DND-41 (cell line): ENCODE data around the gene PRKAG2.

Source experiments
- ATAC-seq: fragments of 200-7000 bp; cut with Tn5 transposase; 3 replicates; pipeline ENCODE4 v1.9.1; 2021; ENCODE audit warnings: low read depth; ENCODE audit not compliant: insufficient read depth
- DNase-seq: peaks from one replicate; pipeline ENCODE4 v3.0.0-alpha.2; 2020
- H2AFZ ChIP-seq: 2 replicates; pipeline ENCODE4 v1.6.0; 2012; ENCODE audit warnings: low read depth, low read length
- H3K27ac ChIP-seq: 2 replicates; pipeline ENCODE4 v1.5.1; 2012; ENCODE audit warnings: low read length, inconsistent platforms
- H3K27me3 ChIP-seq: fragments of 200-600 bp; sonication (generic); 2 replicates; pipeline ENCODE4 v1.6.0; 2012; ENCODE audit warnings: low read length, mild to moderate bottlenecking, inconsistent platforms; ENCODE audit not compliant: insufficient read depth, poor library complexity
- H3K36me3 ChIP-seq: 2 replicates; pipeline ENCODE4 v1.5.1; 2012; ENCODE audit warnings: low read length, inconsistent platforms; ENCODE audit not compliant: insufficient read depth
- H3K4me1 ChIP-seq: 2 replicates; pipeline ENCODE4 v1.5.1; 2012; ENCODE audit warnings: mild to moderate bottlenecking, low read length; ENCODE audit not compliant: insufficient read depth
- H3K4me2 ChIP-seq: 2 replicates; pipeline ENCODE4 v1.6.0; 2012; ENCODE audit warnings: mild to moderate bottlenecking, moderate library complexity, low read length, inconsistent platforms; ENCODE audit not compliant: insufficient read depth
- H3K4me3 ChIP-seq, 2 experiments: fragments of 200-600 bp in 1 of 2; shearing (Covaris generic) in 1 of 2; 2 replicates each; pipeline ENCODE4 v1.5.1; 2012 to 2016; ENCODE audit warnings: inconsistent platforms in 2 of 2, low read length in 2 of 2, mild to moderate bottlenecking in 2 of 2, low read depth in 1 of 2, moderate library complexity in 1 of 2
- H3K79me2 ChIP-seq: 2 replicates; pipeline ENCODE4 v1.6.0; 2012; ENCODE audit warnings: low read length, inconsistent platforms; ENCODE audit not compliant: insufficient read depth
- H3K9ac ChIP-seq: 2 replicates; pipeline ENCODE4 v1.6.0; 2012; ENCODE audit warnings: low read depth, mild to moderate bottlenecking, inconsistent platforms, low read length, moderate library complexity
- H3K9me3 ChIP-seq: 2 replicates; pipeline ENCODE4 v1.5.1; 2012; ENCODE audit warnings: low read length, moderate library complexity, mild to moderate bottlenecking, inconsistent platforms; ENCODE audit not compliant: insufficient read depth, severe bottlenecking
- H4K20me1 ChIP-seq: 2 replicates; pipeline ENCODE4 v1.6.0; 2012; ENCODE audit warnings: low read length; ENCODE audit not compliant: insufficient read depth
- CTCF ChIP-seq: IDR thresholded peaks from 2 replicates; pipeline ENCODE4 v1.5.1; 2012; ENCODE audit warnings: borderline replicate concordance, low read length, moderate library complexity, mild to moderate bottlenecking; ENCODE audit not compliant: poor library complexity, severe bottlenecking; ENCODE audit errors: extremely low read depth
- EZH2 ChIP-seq: IDR thresholded peaks from 3 replicates; pipeline ENCODE4 v1.6.1; 2012; ENCODE audit warnings: borderline replicate concordance, low read depth, mild to moderate bottlenecking, moderate library complexity, low read length, inconsistent platforms; ENCODE audit not compliant: severe bottlenecking

The PRKAG2 gene

DNA sequence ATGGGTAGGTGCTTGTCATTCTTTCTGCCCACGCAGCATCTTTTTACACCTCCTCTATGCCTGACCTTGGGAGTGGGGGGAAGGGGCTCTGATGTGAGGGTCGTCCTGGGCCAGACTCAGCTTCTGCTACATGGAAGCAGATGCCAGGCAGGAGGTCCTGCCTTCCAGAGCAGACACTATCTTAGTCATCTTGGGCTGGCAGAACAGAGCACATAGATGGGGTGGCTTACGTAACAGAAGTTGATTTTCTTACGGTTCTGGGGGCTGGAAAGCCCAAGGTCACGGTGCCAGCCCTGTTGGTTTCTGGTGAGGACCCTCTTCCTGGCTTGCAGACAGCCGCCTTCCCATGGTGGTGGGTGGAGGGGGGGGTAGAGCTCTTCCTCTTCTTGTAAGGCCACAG, 159.0 kb downstream of the PRKAG2 start:
- Histone ChIP-seq H2AFZ (no peak overlapping the region), H3K79me2 (no peaks in the 10 kb centered on the region), H3K27ac (no peak overlapping the region), H3K4me3 (no peak overlapping the region), H3K36me3 (no peaks in the 10 kb centered on the region), H3K27me3 (peaks cover 32% of the 10 kb centered on the region), H3K4me1 (no peaks in the 10 kb centered on the region), H4K20me1 (peaks cover 3% of the 10 kb centered on the region; the same call in 1 of the 2 replicates), H3K9me3 (no peaks in the 10 kb centered on the region), H3K4me2 (no peak overlapping the region), H3K9ac (no peak overlapping the region)
- ATAC-seq (no peak), DNase-seq (no peak)
- TF ChIP-seq EZH2 (no peak), CTCF (no peak)

DNA sequence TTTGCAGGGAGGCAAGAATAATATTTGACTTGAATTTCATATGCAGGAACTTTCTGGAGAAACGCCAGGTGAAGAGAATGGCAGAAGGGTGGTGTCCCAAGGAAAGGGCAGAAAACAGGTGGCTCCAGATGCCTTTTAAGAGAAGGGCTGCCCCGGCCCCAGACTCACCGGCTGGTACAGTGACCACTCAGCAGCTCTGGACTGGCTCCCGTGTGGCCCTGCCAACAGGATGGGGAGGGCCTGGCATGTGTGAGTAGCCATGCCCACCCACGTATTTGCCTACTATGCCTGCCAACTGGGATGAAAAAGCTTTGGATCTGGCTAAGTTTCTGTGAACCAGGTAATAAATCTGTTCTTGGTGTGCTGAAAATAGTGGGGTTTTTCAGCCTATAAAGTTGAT, 159.5 kb downstream of the PRKAG2 start:
- H3K27ac ChIP-seq, result no peak overlapping the region
- ATAC-seq, result no peak
- TF ChIP-seq EZH2, result no peak
- no peak for TF ChIP-seq CTCF

DNA sequence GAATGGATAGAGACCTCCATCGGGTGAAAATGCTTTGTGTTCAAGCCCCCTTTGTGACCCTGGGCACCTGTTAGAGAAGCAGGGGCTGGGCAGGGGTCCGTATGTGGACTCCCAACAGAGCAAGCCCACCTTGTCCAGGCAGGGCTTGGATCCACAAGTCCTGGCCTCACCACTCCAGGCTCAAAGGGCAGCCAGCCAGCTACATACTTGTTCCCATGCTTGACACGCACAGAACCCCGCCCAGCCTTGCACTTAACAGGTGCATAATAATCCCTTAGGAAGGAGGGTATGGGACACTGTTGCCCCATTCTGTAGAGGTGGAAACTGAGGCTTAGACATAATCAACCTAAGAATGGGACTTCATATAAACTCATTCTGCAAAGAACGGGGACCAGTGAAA, 160.6 kb downstream of the PRKAG2 start:
- no peaks in the 10 kb centered on the region for H3K79me2 ChIP-seq
- TF ChIP-seq CTCF (no peak), EZH2 (no peak)
- no peak overlapping the region for H2AFZ ChIP-seq
- ATAC-seq (no peak), DNase-seq (no peak)
- H3K4me3 ChIP-seq, result no peak overlapping the region
- peaks cover 5% of the 10 kb centered on the region; the same call in 1 of the 2 replicates for H4K20me1 ChIP-seq
- H3K9ac ChIP-seq, result no peak overlapping the region
- no peaks in the 10 kb centered on the region for H3K4me1 ChIP-seq
- H3K9me3 ChIP-seq, result no peaks in the 10 kb centered on the region
- no peaks in the 10 kb centered on the region for H3K36me3 ChIP-seq
- no peak overlapping the region for H3K4me2 ChIP-seq
- no peak overlapping the region for H3K27ac ChIP-seq
- peaks cover 16% of the 10 kb centered on the region for H3K27me3 ChIP-seq

More for the DNA sequence above, 159.5 kb downstream of the PRKAG2 start:
- Histone ChIP-seq H2AFZ (no peak overlapping the region), H3K4me3 (no peak overlapping the region), H3K9ac (no peak overlapping the region), H3K4me1 (no peaks in the 10 kb centered on the region), H3K27me3 (peaks cover 27% of the 10 kb centered on the region), H4K20me1 (peaks cover 5% of the 10 kb centered on the region; the same call in 1 of the 2 replicates), H3K79me2 (no peaks in the 10 kb centered on the region), H3K36me3 (no peaks in the 10 kb centered on the region), H3K4me2 (no peak overlapping the region), H3K9me3 (no peaks in the 10 kb centered on the region)
- DNase-seq, result no peak
